ENCODE data around the gene SRCIN1. TPM values are rescaled to one million over a fixed set of nuclear protein-coding genes. Genes with fewer than 3 reads are reported as not detected.
A peak's percentile ranks its signal among the peaks of the same experiment; 100 is the strongest.

SRCIN1 gene
- total and polyA plus RNA-seq, 4 donors, result 0.38 to 0.99 (median 0.63) TPM

DNA sequence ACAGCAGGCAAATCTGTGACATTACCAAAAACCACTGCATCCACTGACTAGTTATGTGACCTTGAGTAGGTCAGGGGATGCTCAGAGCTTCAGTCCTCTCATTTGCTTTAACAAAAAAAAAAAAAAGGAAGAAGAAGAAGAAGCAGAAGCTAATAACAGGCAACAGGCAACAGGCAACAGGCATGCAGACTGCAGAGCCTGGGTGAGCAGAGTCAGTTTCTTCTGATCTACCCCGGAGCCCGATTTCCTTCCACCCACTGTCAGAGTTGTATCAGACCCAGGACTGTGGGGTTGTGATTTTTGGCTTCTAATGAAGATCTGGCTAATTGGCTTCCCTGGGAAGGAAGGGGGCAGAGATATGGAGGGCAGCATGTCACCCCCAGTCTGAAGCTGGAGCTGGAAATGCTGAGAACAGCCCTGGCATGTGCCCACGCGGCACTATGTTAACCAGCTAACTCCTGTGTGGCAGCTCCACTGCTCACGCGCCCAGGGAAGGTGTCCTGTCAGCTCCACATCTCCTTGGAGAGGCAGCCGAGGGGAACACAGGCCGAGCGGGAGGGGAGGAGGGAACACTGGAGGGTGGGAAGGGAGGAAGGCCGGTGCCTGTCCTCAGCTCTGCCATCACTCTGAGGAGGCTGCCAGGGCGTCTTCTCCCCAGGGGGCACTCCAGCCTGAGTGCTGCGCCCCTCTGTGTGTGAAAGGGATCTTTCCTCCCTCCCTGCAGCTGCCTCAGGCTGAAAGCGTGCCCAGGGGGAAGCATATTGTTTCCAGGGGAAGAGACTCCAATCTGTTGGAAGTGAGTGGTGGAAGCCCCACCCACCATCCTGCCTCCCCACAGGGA lies 17.6 kb downstream of the SRCIN1 start:
- WGBS, 2 donors, result 17 to 19% methylated on average over 12 to 13 of the region's 13 CpGs
- no peaks in the 10 kb centered on the region for H3K4me1 ChIP-seq (ENCODE audit: control insufficient read depth in 1 of 2, insufficient read depth in 2 of 2, low read length in 2 of 2)
- H3K27ac ChIP-seq (ENCODE audit: low read depth in 1 of 2, low read length in 2 of 2), result no peak overlapping the region
- intact Hi-C loops (cut with DNase I), result no loop called here
- no peaks in the 10 kb centered on the region for H3K27me3 ChIP-seq (ENCODE audit: control insufficient read depth in 1 of 2, insufficient read depth in 2 of 2, low read length in 1 of 2)
- DNase-seq (no peak), ATAC-seq (ENCODE audit: low FRiP score) (no peak)
- no peaks in the 10 kb centered on the region for H3K9me3 ChIP-seq (ENCODE audit: control insufficient read depth, low read length)
- H3K36me3 ChIP-seq (ENCODE audit: control insufficient read depth in 1 of 2, insufficient read depth in 2 of 2, low read length in 1 of 2), result no peaks in the 10 kb centered on the region
- H3K4me3 ChIP-seq (ENCODE audit: low read length in 2 of 2), result no peak overlapping the region

DNA sequence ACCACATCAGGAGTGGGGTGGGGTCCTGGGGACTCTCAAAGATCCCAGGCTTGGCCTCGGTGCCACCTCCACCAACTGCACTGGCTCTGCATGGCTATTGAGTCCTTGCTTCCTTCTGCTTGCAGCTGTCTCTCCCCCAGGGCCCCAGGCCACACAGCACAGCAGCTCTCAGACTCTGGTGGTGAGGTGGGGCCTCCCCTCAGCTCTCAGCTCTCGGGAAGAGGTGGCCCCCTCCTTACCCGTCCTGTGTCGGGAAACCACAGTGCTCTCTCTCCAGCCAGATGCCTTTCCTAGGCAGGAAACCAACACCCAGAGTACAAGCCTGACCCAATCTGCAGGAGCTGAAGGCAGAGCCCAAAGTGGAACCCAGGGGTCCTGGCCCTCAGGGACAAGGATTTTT lies 18.5 kb downstream of the SRCIN1 start:
- H3K9me3 ChIP-seq (ENCODE audit: control insufficient read depth, low read length), result no peaks in the 10 kb centered on the region
- H3K27ac ChIP-seq (ENCODE audit: low read depth in 1 of 2, low read length in 2 of 2), result no peak overlapping the region
- H3K36me3 ChIP-seq (ENCODE audit: control insufficient read depth in 1 of 2, insufficient read depth in 2 of 2, low read length in 1 of 2), result no peaks in the 10 kb centered on the region
- ATAC-seq (ENCODE audit: low FRiP score) (no peak), DNase-seq (no peak)
- 87 to 90% methylated on average over 4 of the region's 4 CpGs for WGBS, 2 donors
- no peaks in the 10 kb centered on the region for H3K27me3 ChIP-seq (ENCODE audit: control insufficient read depth in 1 of 2, insufficient read depth in 2 of 2, low read length in 1 of 2)
- no peak overlapping the region for H3K4me3 ChIP-seq (ENCODE audit: low read length in 2 of 2)
- intact Hi-C loops (cut with DNase I), result no loop called here
- H3K4me1 ChIP-seq (ENCODE audit: control insufficient read depth in 1 of 2, insufficient read depth in 2 of 2, low read length in 2 of 2), result no peaks in the 10 kb centered on the region

DNA sequence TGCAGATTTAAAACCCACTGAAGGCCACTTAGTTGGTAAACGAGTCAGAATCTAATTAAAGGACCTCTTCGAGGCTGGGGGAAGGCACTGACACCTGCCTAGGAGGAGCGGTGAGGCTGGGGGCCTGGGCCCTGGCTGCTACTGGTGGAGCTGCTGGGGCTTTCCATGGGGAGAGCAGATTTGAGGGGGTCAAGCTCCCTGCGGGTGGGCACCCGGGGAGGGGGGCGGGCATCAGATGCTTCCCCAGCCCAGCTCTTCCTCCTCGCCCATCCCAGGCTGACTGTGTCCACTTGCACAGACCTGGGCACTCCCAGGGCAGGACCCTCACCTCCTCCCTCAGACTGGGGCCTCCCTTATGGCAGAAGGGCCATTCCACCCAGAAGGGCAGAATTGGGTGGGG lies 19.0 kb downstream of the SRCIN1 start:
- Histone ChIP-seq H3K27me3 (ENCODE audit: control insufficient read depth in 1 of 2, insufficient read depth in 2 of 2, low read length in 1 of 2) (no peaks in the 10 kb centered on the region), H3K4me1 (ENCODE audit: control insufficient read depth in 1 of 2, insufficient read depth in 2 of 2, low read length in 2 of 2) (no peaks in the 10 kb centered on the region), H3K9me3 (ENCODE audit: control insufficient read depth, low read length) (no peaks in the 10 kb centered on the region), H3K36me3 (ENCODE audit: control insufficient read depth in 1 of 2, insufficient read depth in 2 of 2, low read length in 1 of 2) (no peaks in the 10 kb centered on the region), H3K27ac (ENCODE audit: low read depth in 1 of 2, low read length in 2 of 2) (no peak overlapping the region), H3K4me3 (ENCODE audit: low read length in 2 of 2) (no peak overlapping the region)
- no peak for DNase-seq
- 75 to 95% methylated on average over 7 of the region's 7 CpGs for whole genome bisulfite sequencing, 2 donors
- intact Hi-C loops (cut with DNase I), result no loop called here
- ATAC-seq (ENCODE audit: low FRiP score), result no peak

DNA sequence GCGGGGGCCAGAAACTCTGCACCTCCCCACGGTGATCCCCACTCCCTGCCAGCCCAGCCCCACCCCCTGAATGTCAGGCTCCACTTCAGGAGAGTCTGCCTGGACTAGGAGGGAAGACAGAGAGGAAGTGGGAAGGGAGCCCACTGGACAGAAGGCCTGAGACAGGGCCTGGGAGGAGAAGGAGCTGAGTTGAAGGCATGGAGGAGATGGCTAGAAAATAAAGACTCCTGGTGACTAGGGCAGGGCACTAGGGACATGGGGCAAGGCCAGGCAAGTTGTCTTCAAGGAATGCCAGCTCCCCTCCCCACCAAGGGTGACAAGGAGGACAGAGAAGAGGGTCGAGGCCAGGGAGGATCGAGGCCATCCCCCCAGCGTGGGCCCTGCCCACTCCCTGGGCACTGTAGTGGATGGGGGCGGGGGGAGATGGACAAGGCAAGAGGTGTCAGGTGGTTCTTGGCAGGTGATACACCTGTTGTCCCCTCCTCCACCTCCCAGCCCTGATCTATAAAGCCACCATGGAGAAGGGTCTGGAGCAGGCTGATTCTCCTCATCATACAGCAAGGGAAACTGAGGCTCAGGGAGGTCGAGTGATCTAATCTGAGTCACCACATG lies 19.7 kb downstream of the SRCIN1 start:
- ATAC-seq (ENCODE audit: low FRiP score) (no peak), DNase-seq (no peak)
- Histone ChIP-seq H3K27me3 (ENCODE audit: control insufficient read depth in 1 of 2, insufficient read depth in 2 of 2, low read length in 1 of 2) (no peaks in the 10 kb centered on the region), H3K36me3 (ENCODE audit: control insufficient read depth in 1 of 2, insufficient read depth in 2 of 2, low read length in 1 of 2) (no peaks in the 10 kb centered on the region), H3K9me3 (ENCODE audit: control insufficient read depth, low read length) (no peaks in the 10 kb centered on the region), H3K27ac (ENCODE audit: low read depth in 1 of 2, low read length in 2 of 2) (no peak overlapping the region), H3K4me3 (ENCODE audit: low read length in 2 of 2) (no peak overlapping the region), H3K4me1 (ENCODE audit: control insufficient read depth in 1 of 2, insufficient read depth in 2 of 2, low read length in 2 of 2) (no peaks in the 10 kb centered on the region)
- WGBS, 2 donors, result 79 to 80% methylated on average over 7 of the region's 7 CpGs
- intact Hi-C loops (cut with DNase I), result no loop called here

DNA sequence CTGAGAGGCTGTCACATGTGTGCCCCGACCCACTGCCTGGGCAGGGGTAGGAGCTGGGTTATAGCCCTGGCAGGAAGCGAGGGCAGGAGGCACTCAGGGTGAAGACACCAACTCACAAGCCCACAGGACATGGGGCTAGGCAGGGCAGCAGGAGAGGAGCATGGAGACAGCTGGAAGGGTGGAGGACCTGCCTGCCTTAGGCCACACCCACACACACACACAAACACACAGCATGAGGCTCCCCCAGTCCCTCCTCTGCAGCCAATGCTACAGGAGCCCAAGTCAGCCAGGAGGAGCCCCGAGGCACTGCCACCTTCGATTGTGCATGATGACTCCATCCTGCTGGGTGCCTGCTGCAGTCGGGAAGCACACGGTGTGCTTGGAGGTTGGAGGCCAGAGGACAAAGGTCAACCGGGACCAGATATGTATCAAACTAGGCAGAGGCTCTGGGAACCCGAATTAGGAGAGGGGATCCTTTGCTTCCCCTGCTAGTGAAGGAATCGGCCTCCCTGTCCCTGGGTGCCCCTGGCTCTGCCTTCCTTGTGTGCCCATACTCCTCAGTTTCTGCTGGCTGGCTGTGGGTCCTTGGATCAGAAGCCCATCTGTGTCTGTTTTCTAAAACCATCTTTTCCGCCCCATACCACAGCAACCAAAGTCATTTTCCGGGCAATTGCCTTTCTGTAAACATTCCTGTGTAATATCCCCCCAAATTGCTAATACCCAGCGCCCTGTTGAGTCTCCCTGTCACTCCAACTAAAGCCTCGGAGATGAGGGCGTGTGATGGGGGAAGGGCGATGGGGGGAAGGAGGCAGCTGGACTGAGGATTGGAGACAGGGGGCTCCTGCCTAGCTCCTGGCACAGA lies 20.5 kb downstream of the SRCIN1 start:
- WGBS, 2 donors, result 58 to 66% methylated on average over 15 of the region's 15 CpGs
- Histone ChIP-seq H3K9me3 (ENCODE audit: control insufficient read depth, low read length) (no peaks in the 10 kb centered on the region), H3K4me1 (ENCODE audit: control insufficient read depth in 1 of 2, insufficient read depth in 2 of 2, low read length in 2 of 2) (no peaks in the 10 kb centered on the region), H3K4me3 (ENCODE audit: low read length in 2 of 2) (no peak overlapping the region), H3K36me3 (ENCODE audit: control insufficient read depth in 1 of 2, insufficient read depth in 2 of 2, low read length in 1 of 2) (no peaks in the 10 kb centered on the region), H3K27me3 (ENCODE audit: control insufficient read depth in 1 of 2, insufficient read depth in 2 of 2, low read length in 1 of 2) (no peaks in the 10 kb centered on the region), H3K27ac (ENCODE audit: low read depth in 1 of 2, low read length in 2 of 2) (no peak overlapping the region)
- DNase-seq (no peak), ATAC-seq (ENCODE audit: low FRiP score) (no peak)
- intact Hi-C loops (cut with DNase I), result no loop called here

GRCh38 chr17:38584350-38584925 lies 21.3 kb downstream of the SRCIN1 start:
- no peaks in the 10 kb centered on the region for H3K4me1 ChIP-seq (ENCODE audit: control insufficient read depth in 1 of 2, insufficient read depth in 2 of 2, low read length in 2 of 2)
- H3K9me3 ChIP-seq (ENCODE audit: control insufficient read depth, low read length), result no peaks in the 10 kb centered on the region
- ATAC-seq (ENCODE audit: low FRiP score) (peak; percentile 87), DNase-seq (peak; percentile 73 to 90)
- intact Hi-C loops (cut with DNase I), result loop anchor here in 1 of 2 donors (1.0 kb wide), 1 partner anchor 26 kb away; no protein-coding TSS in a partner anchor
- no peaks in the 10 kb centered on the region for H3K36me3 ChIP-seq (ENCODE audit: control insufficient read depth in 1 of 2, insufficient read depth in 2 of 2, low read length in 1 of 2)
- H3K27ac ChIP-seq (ENCODE audit: low read depth in 1 of 2, low read length in 2 of 2), result no peak overlapping the region
- WGBS, 2 donors, result 2 to 4% methylated on average over 19 of the region's 19 CpGs
- H3K27me3 ChIP-seq (ENCODE audit: control insufficient read depth in 1 of 2, insufficient read depth in 2 of 2, low read length in 1 of 2), result no peaks in the 10 kb centered on the region
- H3K4me3 ChIP-seq (ENCODE audit: low read length in 2 of 2), result no peak overlapping the region

DNA sequence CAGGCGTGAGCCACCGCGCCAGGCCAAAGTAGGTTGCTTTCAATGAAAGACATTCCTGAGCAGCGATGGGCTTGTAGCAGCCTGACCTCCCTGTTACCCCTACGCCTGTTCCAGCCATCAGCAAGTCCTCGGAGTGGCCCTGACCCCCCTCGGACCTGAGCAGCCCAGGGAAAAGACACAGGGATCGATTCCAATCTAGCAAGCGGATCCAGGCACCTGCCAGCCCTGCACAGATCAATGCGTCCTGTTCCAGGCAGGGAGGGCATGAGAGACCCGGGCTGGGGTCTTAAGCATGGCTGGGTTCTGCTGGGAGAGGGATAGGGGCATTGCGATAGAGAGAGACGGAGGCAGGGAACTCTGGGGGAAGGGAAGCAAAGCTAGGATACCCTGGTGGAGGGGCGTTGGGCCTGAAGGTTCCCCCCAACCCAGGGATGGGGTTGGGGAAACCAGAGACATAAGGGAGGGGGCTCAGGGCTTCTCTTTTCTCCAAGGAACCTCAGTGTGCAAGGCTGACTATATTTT lies 21.9 kb downstream of the SRCIN1 start:
- intact Hi-C loops (cut with DNase I), result loop anchor here in 1 of 2 donors (1.0 kb wide), 1 partner anchor 26 kb away; no protein-coding TSS in a partner anchor
- no peak overlapping the region for H3K4me3 ChIP-seq (ENCODE audit: low read length in 2 of 2)
- DNase-seq, result no peak
- no peaks in the 10 kb centered on the region for H3K36me3 ChIP-seq (ENCODE audit: control insufficient read depth in 1 of 2, insufficient read depth in 2 of 2, low read length in 1 of 2)
- no peaks in the 10 kb centered on the region for H3K4me1 ChIP-seq (ENCODE audit: control insufficient read depth in 1 of 2, insufficient read depth in 2 of 2, low read length in 2 of 2)
- ATAC-seq (ENCODE audit: low FRiP score), result no peak
- H3K9me3 ChIP-seq (ENCODE audit: control insufficient read depth, low read length), result no peaks in the 10 kb centered on the region
- H3K27ac ChIP-seq (ENCODE audit: low read depth in 1 of 2, low read length in 2 of 2), result no peak overlapping the region
- H3K27me3 ChIP-seq (ENCODE audit: control insufficient read depth in 1 of 2, insufficient read depth in 2 of 2, low read length in 1 of 2), result no peaks in the 10 kb centered on the region
- WGBS, 2 donors, result 75 to 81% methylated on average over 14 of the region's 14 CpGs

- Histone ChIP-seq H3K36me3 (ENCODE audit: control insufficient read depth in 1 of 2, insufficient read depth in 2 of 2, low read length in 1 of 2) (no peaks in the 10 kb centered on the region), H3K27ac (ENCODE audit: low read depth in 1 of 2, low read length in 2 of 2) (no peak overlapping the region), H3K4me1 (ENCODE audit: control insufficient read depth in 1 of 2, insufficient read depth in 2 of 2, low read length in 2 of 2) (no peaks in the 10 kb centered on the region), H3K27me3 (ENCODE audit: control insufficient read depth in 1 of 2, insufficient read depth in 2 of 2, low read length in 1 of 2) (no peaks in the 10 kb centered on the region), H3K9me3 (ENCODE audit: control insufficient read depth, low read length) (no peaks in the 10 kb centered on the region), H3K4me3 (ENCODE audit: low read length in 2 of 2) (no peak overlapping the region)
- DNase-seq, result no peak
- ATAC-seq (ENCODE audit: low FRiP score), result no peak
- intact Hi-C loops (cut with DNase I), result no loop called here
- WGBS, 2 donors, result 88 to 92% methylated on average over 3 of the region's 3 CpGs
These were observed 22.6 kb downstream of the SRCIN1 start for GRCh38 chr17:38583176-38583575.

Measured in aorta (tissue), 5 donors.